Measurements from ENCODE around the gene NOS1AP.

DNA sequence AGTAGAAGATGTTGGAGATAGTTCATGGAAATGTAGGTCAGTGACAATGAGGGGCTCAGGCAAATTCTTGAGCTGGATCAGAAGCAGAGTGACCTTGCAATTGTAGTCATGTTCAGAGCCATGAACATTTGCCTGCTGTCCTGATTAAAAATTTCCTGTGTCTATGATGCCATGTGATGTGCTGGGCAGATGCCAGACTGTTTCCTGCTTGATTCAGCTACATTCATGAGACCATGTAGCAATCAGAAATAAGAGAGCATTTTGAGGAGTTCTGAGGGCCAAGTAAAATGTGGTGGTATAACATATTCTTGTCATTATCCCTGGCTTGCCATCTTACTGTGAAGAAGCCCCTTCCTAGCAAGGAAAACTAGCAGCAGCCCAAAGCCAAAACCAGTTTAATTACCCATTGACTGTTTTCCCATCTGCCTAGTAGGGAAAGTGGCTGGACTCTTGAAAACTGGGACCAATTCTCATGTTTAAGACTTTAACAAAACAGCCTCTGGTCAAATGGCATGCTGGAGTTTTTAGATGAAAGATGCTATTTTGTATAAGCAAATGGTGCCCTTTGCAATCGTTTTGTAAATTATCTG is 118.3 kb downstream of the NOS1AP start:
- TF ChIP-seq, protein P1, sequence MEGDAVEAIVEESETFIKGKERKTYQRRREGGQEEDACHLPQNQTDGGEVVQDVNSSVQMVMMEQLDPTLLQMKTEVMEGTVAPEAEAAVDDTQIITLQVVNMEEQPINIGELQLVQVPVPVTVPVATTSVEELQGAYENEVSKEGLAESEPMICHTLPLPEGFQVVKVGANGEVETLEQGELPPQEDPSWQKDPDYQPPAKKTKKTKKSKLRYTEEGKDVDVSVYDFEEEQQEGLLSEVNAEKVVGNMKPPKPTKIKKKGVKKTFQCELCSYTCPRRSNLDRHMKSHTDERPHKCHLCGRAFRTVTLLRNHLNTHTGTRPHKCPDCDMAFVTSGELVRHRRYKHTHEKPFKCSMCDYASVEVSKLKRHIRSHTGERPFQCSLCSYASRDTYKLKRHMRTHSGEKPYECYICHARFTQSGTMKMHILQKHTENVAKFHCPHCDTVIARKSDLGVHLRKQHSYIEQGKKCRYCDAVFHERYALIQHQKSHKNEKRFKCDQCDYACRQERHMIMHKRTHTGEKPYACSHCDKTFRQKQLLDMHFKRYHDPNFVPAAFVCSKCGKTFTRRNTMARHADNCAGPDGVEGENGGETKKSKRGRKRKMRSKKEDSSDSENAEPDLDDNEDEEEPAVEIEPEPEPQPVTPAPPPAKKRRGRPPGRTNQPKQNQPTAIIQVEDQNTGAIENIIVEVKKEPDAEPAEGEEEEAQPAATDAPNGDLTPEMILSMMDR (IDR thresholded peaks at IDR 0.05), result no peak
- TF ChIP-seq POLR2A (IDR thresholded peaks at IDR 0.05), result no peak
